Lower lobe of right lung (tissue), 2 donors: ENCODE data around the gene ADGRG4. TPM values are rescaled to one million over a fixed set of nuclear protein-coding genes. Genes with fewer than 3 reads are reported as not detected.

Experiments
- ATAC-seq, 2 donors: fragments of 200-7000 bp; cut with Tn5 transposase; one replicate each; pipeline ENCODE4 v1.9.1; 2020 to 2022; ENCODE audit warnings: mild to moderate bottlenecking in 2 of 2, moderate library complexity in 2 of 2
- DNase-seq: peaks from one replicate; pipeline ENCODE4 v3.0.0-alpha.2; 2020
- H3K27ac ChIP-seq: fragments of 200-600 bp; one replicate; pipeline ENCODE4 v1.8.0; 2022
- H3K27me3 ChIP-seq: fragments of 200-600 bp; one replicate; pipeline ENCODE4 v1.8.0; 2022; ENCODE audit warnings: low read depth
- H3K36me3 ChIP-seq: fragments of 200-600 bp; one replicate; pipeline ENCODE4 v1.8.0; 2022; ENCODE audit warnings: mild to moderate bottlenecking
- H3K4me1 ChIP-seq: fragments of 200-600 bp; one replicate; pipeline ENCODE4 v1.8.0; 2022
- H3K4me3 ChIP-seq: fragments of 200-600 bp; one replicate; pipeline ENCODE4 v1.8.0; 2022; ENCODE audit warnings: mild to moderate bottlenecking
- H3K9me3 ChIP-seq: fragments of 200-600 bp; one replicate; pipeline ENCODE4 v1.8.0; 2022
- intact Hi-C: fragments of 100-400 bp; cut with DNase I; formaldehyde crosslinking; loops from one replicate; pipeline ENCODE4 v1.11.0; 2022
- total RNA-seq: library from RNA; stranded (reverse); fragmentation: NEBNext Ultra II Directional; extraction: Animal tissue kit (Norgen Biotek cat#: 25700); gene quantifications from one replicate; pipeline ENCODE4 v1.2.1, GENCODE V29; 2021
- TF ChIP-seq, protein P1 (sequence below): fragments of 200-600 bp; IDR thresholded peaks from one replicate; pipeline ENCODE4 v1.8.0; 2022; ENCODE audit warnings: antibody characterized with exemption, mild to moderate bottlenecking
- donor health status: DM: no; HTN: yes; CAD: no; lungs with severe emphysema.

ADGRG4 gene
- total RNA-seq, 1 donor from 2014 or later: 0.27 TPM

DNA sequence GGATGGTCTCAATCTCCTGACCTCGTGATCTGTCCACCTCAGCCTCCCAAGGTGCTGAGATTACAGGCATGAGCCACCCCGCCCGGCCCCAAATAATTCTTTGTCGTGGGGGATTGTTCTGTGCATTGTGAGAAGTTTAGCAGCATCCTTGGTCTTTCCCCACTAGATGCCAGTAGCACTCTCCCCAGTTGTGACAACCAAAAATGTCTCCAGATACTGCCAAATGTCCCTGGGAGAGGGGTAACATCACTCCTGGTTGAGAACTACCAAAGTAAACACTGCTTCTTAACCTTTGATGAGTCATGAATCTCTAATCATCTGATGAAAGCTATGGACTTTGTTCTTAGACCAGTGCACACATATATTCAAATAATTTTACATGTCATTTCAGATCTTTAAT lies 96.2 kb downstream of the ADGRG4 start:
- Histone ChIP-seq H3K4me1 (no peaks in the 10 kb centered on the region), H3K4me3 (no peak overlapping the region), H3K27me3 (no peaks in the 10 kb centered on the region), H3K9me3 (no peaks in the 10 kb centered on the region), H3K27ac (no peak overlapping the region), H3K36me3 (no peaks in the 10 kb centered on the region)
- intact Hi-C loops: no loop called here
- no peak for DNase-seq
- TF ChIP-seq, protein P1, sequence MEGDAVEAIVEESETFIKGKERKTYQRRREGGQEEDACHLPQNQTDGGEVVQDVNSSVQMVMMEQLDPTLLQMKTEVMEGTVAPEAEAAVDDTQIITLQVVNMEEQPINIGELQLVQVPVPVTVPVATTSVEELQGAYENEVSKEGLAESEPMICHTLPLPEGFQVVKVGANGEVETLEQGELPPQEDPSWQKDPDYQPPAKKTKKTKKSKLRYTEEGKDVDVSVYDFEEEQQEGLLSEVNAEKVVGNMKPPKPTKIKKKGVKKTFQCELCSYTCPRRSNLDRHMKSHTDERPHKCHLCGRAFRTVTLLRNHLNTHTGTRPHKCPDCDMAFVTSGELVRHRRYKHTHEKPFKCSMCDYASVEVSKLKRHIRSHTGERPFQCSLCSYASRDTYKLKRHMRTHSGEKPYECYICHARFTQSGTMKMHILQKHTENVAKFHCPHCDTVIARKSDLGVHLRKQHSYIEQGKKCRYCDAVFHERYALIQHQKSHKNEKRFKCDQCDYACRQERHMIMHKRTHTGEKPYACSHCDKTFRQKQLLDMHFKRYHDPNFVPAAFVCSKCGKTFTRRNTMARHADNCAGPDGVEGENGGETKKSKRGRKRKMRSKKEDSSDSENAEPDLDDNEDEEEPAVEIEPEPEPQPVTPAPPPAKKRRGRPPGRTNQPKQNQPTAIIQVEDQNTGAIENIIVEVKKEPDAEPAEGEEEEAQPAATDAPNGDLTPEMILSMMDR: no peak
- ATAC-seq: no peak

DNA sequence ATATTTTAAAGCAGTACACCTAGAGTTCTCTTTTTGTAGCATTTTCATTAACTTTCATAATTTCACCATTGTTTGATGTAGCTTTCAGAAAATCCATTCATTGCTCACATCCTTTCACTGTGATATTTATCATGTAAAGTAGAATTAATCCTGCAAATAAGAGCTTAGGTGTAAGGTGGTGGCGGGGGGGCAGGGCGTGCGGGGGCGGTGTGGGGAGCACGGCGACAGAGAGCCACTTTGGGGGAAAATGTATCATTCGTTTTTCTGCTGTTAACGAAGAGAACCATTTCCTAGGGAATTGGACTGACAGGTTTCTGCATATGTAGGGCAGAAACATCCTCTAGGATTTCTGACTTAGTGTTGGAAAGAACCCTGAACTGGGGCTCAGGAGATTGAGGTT lies 104.4 kb downstream of the ADGRG4 start:
- TF ChIP-seq, protein P1: no peak
- intact Hi-C loops: no loop called here
- H3K27me3 ChIP-seq: no peaks in the 10 kb centered on the region
- H3K9me3 ChIP-seq: no peaks in the 10 kb centered on the region
- no peaks in the 10 kb centered on the region for H3K4me1 ChIP-seq
- H3K36me3 ChIP-seq: no peaks in the 10 kb centered on the region
- DNase-seq (no peak), ATAC-seq (no peak)
- H3K27ac ChIP-seq: no peak overlapping the region
- H3K4me3 ChIP-seq: no peak overlapping the region

DNA sequence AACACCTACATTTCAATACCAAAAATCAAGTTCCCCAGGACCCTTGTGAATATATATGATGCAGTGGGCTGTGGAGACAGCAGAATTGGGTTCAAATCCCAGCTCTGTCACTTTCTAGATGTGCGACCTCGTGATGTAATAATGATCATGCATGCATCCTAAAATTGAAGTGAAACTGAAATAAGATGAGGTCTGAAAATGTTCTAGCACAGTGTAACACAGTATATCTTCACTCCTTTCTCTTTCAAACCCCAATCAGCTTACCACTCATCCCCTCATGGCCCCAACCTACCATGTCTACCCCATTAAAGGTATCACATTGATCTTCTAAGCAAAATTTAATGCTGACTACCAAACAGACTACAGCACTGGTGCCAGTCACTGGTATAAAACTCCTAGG lies 117.0 kb downstream of the ADGRG4 start:
- Histone ChIP-seq H3K9me3 (no peaks in the 10 kb centered on the region), H3K27ac (no peak overlapping the region), H3K27me3 (no peaks in the 10 kb centered on the region), H3K4me1 (no peaks in the 10 kb centered on the region), H3K36me3 (no peaks in the 10 kb centered on the region), H3K4me3 (no peak overlapping the region)
- no peak for ATAC-seq
- TF ChIP-seq, protein P1: no peak
- intact Hi-C loops: no loop called here
- no peak for DNase-seq

DNA sequence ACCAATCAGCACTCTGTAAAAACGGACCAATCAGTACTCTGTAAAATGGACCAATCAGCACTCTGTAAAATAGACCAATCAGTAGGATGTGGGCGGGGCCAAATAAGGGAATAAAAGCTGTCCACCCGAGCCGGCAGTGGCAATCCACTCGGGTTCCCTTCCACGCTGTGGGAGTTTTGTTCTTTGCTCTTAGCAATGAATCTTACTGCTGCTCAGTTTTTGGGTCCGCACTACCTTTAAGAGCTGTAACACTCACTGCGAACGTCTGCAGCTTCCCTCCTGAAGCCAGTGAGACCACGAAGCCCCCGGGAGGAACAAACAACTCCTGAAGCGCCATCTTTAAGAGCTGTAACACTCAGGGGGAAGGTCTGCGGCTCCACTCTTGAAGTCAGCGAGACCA lies 120.6 kb downstream of the ADGRG4 start:
- intact Hi-C loops: no loop called here
- Histone ChIP-seq H3K27me3 (no peaks in the 10 kb centered on the region), H3K9me3 (no peaks in the 10 kb centered on the region), H3K4me1 (no peaks in the 10 kb centered on the region), H3K27ac (no peak overlapping the region), H3K4me3 (no peak overlapping the region), H3K36me3 (no peaks in the 10 kb centered on the region)
- no peak for ATAC-seq
- TF ChIP-seq, protein P1: no peak
- DNase-seq: no peak

- no peak overlapping the region for H3K4me3 ChIP-seq
- no peaks in the 10 kb centered on the region for H3K27me3 ChIP-seq
- DNase-seq (no peak), ATAC-seq (no peak)
- TF ChIP-seq, protein P1: no peak
- H3K27ac ChIP-seq: no peak overlapping the region
- H3K9me3 ChIP-seq: no peaks in the 10 kb centered on the region
- intact Hi-C loops: no loop called here
- H3K36me3 ChIP-seq: no peaks in the 10 kb centered on the region
- H3K4me1 ChIP-seq: no peaks in the 10 kb centered on the region
Observed at GRCh38 chrX:136423724-136424123, 123.0 kb downstream of the ADGRG4 start.

GRCh38 chrX:136425996-136426395 lies 125.2 kb downstream of the ADGRG4 start:
- H3K27ac ChIP-seq: no peak overlapping the region
- H3K9me3 ChIP-seq: no peaks in the 10 kb centered on the region
- TF ChIP-seq, protein P1: no peak
- no peak for DNase-seq
- H3K27me3 ChIP-seq: no peaks in the 10 kb centered on the region
- H3K4me3 ChIP-seq: no peak overlapping the region
- H3K36me3 ChIP-seq: no peaks in the 10 kb centered on the region
- no peak for ATAC-seq
- H3K4me1 ChIP-seq: no peaks in the 10 kb centered on the region
- intact Hi-C loops: no loop called here
